GM19324 (cell line): Measurements from ENCODE around the gene DNAJC8.

Source experiments
- ATAC-seq: cut with Tn5 transposase; IDR thresholded peaks from one replicate; pipeline ENCODE4 v1.9.1; 2021; ENCODE audit warnings: mild to moderate bottlenecking, moderate library complexity; ENCODE audit not compliant: unreplicated experiment, low FRiP score

DNAJC8 gene

GRCh38 chr1:28175955-28176485 lies 56.8 kb downstream of the DNAJC8 start:
- no peak for ATAC-seq

GRCh38 chr1:28173980-28174297 lies 58.9 kb downstream of the DNAJC8 start:
- no peak for ATAC-seq

GRCh38 chr1:28173151-28173979 lies 59.5 kb downstream of the DNAJC8 start:
- no peak for ATAC-seq

- ATAC-seq = peak; percentile 68
Observed at GRCh38 chr1:28172713-28173150, 60.1 kb downstream of the DNAJC8 start.

GRCh38 chr1:28171246-28171645 lies 61.6 kb downstream of the DNAJC8 start:
- ATAC-seq = no peak

GRCh38 chr1:28170001-28170596 lies 62.7 kb downstream of the DNAJC8 start:
- no peak for ATAC-seq

- ATAC-seq = no peak
Observed at GRCh38 chr1:28163496-28164161, 69.2 kb downstream of the DNAJC8 start.

- ATAC-seq = no peak
Observed at GRCh38 chr1:28162151-28162550, 70.7 kb downstream of the DNAJC8 start.

- no peak for ATAC-seq
Observed at GRCh38 chr1:28161751-28162150, 71.1 kb downstream of the DNAJC8 start.

- no peak for ATAC-seq
Observed at GRCh38 chr1:28160782-28161266, 72.0 kb downstream of the DNAJC8 start.

- ATAC-seq = no peak
Observed at GRCh38 chr1:28159680-28160079, 73.1 kb downstream of the DNAJC8 start.

- no peak for ATAC-seq
Observed at GRCh38 chr1:28159243-28159642, 73.6 kb downstream of the DNAJC8 start.

GRCh38 chr1:28157894-28158293 lies 74.9 kb downstream of the DNAJC8 start:
- ATAC-seq = no peak

GRCh38 chr1:28156821-28157220 lies 76.0 kb downstream of the DNAJC8 start:
- no peak for ATAC-seq

- no peak for ATAC-seq
Observed at GRCh38 chr1:28155628-28156027, 77.2 kb downstream of the DNAJC8 start.

GRCh38 chr1:28154078-28154594 lies 78.7 kb downstream of the DNAJC8 start:
- no peak for ATAC-seq
